HG03108 (cell line): ENCODE data around the gene KCNQ4.

Experiments
- ATAC-seq: cut with Tn5 transposase; IDR thresholded peaks from one replicate; pipeline ENCODE4 v1.9.1; 2021; ENCODE audit warnings: moderate library complexity; ENCODE audit not compliant: unreplicated experiment

The KCNQ4 gene

DNA sequence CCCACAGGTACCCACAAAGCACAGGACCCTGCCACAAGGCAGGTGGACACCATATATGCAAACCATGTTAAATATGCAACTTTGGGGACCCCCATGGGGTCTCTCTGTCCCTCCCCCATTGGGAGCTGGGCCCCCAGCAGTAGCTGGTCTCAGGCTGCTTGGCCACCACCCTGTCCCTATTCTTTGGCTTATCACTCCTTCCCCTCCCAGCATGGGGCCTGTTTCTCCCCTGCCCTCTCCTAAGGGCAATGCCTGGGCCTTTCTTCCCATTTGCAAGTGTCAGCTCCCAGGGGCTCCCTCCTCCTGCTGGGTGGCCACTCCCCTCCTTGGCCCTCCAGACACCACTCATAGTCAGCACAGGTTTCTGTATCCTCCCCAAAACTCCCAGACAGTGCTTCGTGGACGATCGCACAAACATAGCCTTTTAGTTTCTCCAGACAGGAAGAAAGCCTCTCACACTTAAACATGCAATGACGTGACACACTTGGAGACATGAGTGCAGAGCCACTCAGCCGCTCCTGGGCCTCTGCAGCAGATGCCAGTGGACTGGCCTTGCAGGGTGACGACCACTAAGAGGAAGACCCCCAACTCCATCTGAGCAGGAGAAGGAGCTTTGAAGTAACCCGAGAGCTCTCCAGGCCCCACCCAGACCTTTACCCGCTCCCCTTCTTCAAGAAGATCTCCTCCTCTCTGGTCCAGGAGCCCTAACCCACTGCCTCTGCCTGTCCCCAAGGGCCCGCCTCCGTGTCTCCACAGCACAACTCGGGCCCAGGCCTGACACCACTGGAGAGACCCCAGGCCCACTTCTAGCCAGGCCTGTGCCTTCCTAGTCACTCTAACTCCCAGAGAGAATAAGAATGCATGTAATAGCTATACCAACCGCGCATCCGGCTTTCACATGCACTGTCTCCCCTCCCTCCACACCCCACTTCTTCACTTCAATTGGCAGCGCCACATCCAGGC is 55.7 kb downstream of the KCNQ4 start:
- no peak for ATAC-seq

DNA sequence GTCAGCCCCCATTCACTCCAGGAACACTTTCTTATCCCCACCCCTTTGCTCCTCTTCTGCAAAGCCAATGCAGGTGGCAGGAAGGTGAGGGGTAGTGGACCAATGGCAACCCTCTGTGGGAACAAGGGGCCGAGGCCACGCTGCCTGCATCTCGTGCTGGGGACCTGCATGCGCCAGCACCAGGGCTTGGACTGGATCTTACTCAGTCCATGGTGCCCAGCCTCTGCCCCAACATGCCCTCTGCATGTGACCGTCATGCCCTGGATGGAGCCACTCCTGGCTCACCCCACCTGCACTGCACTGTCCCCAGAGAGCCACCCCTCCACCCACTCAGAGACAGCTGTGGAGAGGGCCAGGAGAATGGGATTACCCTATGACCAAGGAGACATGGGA is 56.4 kb downstream of the KCNQ4 start:
- no peak for ATAC-seq

DNA sequence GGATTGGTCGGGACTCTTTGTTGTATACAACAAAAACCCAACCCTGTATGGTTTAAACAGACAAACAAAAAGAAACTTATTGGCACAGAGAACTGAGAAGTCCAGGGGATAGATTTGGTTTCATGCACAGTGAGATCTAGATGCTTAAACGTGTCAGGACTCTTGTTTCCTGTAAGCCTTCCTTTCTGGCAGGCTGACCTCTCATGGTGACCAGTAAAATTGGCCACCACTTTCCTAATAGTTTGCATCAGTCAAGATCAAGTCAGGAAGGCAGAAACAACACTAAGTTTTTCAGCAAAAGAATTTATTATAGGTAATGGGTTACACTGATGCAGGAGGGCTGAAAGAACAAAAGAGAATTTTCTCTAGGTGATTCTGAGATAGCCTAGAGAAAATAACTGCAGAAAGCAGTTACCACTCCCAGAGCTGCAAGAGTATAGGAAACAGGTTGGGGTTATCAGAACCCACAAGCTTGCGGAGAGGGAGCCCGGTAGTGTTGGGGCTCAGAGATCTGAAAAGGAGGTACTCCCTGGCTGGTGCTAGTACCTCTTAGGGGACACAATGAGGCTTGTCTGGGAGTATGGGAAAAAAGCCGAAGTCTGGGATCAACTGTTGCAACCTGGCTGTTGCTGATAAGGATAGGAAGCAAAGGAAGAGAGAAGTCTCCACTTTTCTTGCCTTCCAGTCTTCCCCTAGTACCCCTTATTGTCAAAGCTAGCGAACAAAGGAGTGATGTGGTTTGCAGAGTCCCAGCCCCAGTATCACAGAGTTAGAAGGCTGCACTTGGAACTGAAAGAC is 57.1 kb downstream of the KCNQ4 start:
- ATAC-seq = no peak

DNA sequence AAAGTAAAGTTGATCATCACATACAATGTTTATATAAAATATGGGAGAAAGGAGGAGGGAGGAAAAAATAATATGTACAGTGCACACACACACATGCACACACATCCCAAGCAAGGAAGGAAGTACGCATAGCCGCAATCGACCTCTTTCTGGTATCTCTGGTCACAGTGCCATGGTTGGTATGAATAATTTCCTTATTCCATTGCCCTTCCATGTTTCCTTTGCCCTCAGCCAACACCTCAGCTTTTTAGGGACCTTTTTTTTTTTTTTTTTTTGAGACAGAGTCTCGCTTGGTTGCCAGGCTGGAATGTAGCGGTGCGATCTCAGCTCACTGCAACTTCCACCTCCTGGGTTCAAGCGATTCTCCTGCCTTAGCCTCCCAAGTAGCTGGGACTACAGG is 58.0 kb downstream of the KCNQ4 start:
- no peak for ATAC-seq

DNA sequence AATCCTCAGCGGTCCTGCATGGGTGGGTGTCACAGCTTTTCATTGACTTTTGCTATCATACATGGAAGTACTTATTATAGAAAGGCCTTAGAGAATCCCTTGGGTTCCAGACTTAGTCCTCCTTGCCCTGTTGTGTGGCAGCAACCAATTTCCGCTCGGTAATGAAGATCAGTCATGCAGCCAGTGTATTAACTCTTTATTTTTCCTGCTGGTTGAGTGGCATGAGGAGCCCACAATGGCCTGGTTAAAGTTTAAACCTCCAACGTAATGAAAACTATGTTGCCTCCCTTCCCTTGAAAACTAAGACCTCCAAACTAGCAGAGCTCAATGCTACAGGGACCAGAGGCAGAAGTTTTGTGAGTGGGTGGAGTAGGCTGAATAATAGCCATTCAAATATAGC is 58.6 kb downstream of the KCNQ4 start:
- no peak for ATAC-seq

DNA sequence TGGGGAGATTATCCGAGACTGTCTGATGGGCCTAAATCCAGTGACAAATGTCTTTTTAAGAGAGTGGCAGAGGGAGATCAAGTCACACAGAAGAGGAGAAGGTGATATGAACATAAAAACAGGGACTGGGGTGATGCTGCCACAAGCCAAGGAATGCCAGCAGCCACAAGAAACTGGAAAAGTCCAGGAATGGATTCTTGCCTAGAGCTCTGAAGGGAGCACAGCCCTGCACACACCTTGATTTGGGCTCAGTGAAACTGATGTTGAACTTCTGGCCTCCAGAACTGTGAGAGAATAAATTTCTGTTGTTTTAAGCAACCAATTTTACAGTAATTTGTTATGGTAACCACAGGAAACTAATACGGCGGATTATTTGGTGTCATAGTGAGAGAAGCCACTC is 59.1 kb downstream of the KCNQ4 start:
- no peak for ATAC-seq

DNA sequence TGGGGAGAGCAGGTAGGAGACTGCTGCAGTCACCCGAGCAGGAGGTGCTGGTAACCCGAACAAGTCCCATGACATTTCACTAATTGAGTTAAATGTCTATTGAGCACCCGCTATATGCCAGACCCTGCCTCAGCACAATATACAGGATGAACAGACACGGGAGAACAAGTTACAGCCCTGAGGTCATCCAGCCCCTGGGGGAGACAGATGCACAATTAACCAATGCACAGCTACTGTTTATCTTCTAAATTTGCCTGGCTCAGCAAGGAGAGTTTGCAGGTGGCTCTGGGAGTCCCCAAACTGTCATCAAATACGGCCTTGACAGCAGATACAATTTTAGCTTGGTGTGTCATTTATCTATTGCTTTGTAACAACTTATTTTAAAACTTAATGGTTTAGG is 60.5 kb downstream of the KCNQ4 start:
- ATAC-seq = no peak

DNA sequence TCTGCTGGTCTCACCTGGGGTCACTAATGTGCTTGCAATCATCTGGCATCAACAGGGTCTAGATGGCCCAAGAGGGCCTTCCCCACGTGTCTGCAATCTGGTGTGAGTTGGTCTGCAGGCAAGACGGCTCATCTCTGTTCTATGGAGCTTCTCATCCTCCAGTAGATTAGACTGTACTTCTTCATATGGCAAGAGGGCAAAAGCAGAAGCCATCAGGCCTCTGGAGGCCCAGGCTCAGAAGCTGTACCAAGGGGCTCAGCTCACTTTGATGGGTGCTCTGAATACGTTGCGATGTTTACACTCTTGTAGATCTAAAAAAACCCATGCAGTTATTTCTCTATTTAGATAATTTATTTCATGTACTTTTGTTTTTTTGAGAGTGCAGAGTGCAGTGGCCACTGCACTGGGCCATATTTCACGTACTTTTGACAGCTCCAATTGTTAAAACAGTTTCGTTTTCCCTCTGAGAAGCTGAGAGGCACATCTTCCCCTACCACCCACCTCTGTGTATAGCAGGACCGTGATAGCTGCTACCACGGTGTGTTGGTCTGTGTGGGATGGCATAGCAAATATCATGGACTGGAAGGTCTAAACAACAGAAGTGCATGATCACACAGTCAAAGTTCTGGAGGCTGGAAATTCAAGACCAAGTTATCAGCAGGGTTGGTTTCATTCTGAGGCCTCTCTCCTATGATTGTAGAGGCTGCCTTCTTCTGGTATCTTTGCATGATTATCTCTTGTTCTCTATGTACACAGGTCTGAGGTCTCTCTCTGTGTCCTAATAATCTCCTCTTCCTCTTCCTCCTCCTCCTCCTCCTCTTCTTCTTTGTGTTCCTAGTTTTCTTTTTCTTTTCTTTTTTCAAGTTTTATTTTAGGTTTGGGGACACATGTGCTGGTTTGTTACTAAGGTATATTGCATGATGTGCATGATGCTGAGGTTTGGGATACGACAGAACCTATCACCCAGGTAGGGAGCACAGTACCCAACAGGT is 61.6 kb downstream of the KCNQ4 start:
- ATAC-seq = no peak

DNA sequence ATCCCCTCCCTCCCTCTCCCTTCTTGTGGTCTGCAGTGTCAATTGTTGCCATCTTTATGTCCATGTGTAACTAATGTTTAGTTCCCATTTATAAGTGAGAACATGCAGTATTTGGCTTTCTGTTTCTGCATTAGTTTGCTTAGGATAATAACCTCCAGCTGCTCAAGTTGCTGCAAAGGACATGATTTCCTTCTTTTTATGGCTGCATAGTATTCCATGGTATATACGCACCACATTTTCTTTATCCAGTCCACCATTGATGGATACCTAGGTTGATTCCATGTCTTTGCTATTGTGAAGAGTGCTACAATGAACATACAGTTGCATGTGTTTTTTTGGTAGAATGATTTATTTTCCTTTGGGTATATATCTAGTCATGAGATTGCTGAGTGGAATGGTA is 62.3 kb downstream of the KCNQ4 start:
- ATAC-seq = no peak

DNA sequence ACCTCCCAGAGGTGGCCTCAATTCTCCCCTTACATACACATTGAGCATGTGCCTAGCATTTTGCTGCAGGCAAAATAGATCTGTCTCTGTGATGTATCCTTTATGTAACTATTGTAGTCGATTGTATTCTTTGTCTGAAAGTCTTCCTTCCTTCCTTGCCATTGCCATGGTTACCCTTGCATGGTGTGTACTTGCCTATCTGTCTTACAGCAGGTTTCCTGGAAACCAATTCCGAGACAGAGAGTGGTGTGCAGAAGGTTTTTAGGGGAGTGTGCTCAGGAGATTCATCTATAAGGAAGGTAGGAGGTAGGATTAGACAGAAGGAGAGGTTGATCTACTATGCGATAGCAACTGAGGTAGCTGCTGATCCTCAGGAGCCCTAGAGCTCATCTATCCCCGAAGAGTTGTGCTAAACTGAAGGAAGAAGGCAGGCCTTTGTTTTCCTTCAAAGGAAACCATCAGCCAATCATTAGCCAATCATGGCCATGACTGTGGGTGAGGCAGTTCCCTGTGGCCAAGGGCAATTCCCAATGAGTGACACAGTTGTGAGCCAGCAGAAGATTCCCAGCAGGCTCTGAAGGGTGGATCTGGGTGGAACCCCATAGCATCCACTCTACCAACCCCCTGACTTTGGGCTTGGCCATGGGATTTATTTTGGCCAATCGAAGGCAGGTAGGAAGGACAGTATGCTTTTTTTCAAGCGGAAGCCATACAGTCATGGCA is 63.6 kb downstream of the KCNQ4 start:
- no peak for ATAC-seq

DNA sequence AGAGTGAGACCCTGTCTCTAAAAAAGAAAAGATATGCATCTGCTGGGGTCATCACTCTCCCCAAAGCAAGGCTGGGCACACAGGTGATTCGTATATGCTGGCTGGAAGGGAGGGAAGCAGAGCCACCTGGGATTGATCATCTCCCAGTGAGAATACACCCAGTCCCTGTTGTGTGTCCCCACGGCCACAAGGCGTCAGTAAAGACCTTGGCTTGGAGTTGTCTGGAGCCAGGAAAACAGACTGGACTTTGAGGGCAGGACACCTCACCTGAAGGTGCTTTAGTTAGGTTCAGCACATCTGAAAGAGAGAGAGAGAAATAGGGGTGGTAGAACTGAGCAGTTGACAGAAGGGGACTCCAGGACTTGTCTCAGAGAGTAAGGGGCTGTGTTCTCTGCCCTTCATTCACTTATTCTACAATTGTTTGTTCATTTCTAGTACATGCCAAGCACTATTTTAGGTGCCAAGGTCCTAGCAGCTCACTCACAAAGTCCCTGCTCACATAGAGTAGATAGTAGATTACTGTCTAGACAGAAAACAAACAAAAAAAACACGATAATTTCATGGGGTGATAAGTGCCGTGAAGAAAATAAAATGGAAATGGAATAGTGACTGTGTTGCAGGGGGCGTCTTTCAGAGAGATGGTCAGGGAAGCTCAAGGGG is 65.1 kb downstream of the KCNQ4 start:
- no peak for ATAC-seq

DNA sequence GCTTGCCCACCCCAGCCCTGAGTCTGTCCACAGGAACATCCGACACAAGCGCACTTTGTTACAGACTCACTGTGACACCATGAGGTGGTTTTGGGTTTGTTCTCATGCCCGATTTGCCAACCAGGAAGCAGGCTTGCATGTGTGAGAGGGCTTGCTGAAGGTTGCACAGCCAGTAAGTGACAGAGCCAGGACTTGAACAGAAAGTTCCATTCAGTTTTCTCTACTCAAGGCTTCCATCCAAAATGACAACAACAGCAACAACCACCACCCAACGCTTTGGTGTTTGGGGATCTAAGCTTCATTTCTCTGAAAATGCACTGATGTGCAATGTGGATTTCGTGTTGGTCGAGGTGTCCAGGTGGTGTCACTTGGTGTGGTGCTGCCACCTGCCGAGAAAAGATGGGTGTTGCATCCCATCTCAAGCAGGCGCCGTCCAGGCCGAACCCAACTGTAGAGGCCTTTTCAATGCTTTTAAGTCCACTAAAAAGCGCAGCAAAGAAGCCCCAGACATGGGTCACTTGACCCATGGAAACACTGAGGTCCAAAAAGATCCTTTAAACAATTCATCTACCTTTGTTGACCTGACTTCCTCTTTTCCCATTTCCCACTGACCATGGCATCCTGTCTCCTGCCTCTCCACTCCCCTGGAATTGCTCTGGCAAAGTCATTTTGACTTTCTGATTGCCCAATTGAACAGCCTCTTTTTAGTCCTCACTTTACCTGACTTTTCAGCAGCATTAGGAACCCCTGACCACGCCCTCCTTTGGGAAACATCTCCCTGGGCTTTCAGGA is 66.4 kb downstream of the KCNQ4 start:
- ATAC-seq = no peak

DNA sequence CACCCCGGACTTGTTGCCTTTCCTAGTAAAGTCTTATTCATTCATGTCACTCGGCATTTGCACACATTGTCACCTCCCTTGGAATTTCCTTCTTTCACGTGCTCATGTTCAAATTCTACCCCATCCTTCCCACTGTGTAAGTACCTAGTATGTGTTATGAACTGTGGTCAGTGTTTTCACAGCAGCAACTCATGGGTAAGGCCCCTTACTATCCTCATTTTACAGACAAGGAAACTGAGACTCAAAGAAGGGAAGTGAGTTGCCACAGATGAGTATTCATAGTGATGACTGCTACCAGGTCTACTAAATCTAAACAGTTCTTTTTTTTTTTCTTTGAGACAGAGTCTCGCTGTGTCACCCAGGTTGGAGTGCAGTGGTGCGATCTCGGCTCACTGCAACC is 68.1 kb downstream of the KCNQ4 start:
- peak; percentile 45 for ATAC-seq

DNA sequence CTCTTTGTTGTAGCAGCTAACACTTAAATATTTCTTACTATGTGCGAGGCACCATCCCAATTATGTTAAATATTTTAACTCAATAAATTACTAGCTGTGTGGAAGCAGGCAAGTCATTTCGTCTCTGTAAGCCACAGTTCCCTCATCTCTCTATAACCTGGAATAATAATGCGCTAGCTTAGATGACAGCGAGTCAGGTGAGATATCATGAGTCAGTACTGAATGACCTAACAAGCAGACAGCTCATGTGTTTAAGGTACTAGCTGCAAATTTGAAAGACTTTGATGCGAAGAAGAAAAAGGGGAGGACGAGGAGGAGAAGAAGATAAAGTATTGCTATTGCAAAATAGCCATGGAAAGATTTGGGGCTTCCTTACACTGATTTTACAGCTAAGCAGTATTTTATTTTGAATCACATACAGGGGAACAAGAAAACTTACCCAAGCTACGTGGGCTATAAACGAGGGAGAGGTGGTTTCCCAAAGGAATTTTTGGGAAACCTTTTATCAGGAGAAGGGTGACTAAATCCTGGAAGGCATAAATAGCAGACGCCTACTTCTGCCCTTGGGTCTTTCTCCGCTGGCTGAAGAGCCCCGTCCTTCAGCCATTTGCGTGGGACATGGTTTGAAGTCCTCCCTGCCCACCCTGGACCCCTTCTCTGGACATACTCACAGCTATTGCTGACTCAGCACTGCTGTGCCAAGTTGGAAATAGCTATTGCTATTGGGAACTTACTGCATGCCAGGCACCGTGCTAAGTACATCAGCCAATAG is 69.7 kb downstream of the KCNQ4 start:
- ATAC-seq = no peak

DNA sequence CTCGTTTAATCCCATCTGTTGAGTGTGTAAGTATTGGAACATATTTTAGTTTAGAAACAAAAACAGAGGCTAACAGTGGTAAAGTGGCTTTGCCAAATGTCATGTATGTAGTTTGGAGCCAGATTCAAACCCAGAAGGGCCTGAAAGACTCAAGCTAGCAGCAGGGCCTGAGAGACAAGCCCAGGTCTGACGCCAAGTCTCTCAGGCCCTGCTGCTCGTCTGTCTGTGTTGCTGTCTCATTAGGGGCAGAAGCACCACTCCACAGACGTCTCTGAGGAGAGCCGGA is 70.2 kb downstream of the KCNQ4 start:
- ATAC-seq = no peak

DNA sequence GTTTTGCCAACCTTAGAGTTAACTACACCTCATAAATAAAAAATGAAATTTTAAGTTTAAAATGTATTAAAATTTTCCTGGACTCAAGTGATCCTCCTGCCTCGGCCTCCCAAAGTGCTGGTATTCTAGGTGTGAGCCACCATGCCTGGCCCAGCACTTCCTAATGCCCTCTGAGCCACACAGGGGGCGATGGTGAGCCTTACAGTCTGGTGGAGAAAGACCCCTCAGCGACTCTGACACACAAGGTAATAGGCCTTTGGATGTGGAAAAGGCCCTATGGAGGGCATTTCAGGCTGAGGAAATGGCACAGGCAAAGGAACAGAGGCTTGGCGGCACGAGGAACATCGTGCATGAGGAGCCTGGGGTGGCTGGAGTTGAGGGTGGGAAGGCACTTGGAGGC is 71.9 kb downstream of the KCNQ4 start:
- ATAC-seq = no peak

DNA sequence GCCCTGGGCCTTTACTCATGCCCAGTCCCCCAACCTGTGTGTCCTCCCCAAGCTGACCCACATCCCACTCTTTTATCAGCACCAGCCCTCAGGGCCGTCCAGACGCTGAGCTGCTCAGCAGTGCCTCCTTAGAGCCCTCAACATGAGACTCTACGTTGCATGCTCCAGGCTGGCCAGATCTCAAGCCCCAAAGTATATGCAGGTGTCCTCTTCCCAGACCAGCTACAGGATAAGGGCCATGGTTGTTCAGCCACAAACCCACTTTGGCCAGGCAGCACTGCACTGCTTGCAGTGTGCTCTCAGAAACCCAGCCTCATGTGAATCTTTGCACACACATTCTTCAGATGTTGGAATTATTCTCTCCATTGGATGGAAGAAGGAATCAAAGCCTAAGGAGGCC is 72.5 kb downstream of the KCNQ4 start:
- ATAC-seq = no peak

DNA sequence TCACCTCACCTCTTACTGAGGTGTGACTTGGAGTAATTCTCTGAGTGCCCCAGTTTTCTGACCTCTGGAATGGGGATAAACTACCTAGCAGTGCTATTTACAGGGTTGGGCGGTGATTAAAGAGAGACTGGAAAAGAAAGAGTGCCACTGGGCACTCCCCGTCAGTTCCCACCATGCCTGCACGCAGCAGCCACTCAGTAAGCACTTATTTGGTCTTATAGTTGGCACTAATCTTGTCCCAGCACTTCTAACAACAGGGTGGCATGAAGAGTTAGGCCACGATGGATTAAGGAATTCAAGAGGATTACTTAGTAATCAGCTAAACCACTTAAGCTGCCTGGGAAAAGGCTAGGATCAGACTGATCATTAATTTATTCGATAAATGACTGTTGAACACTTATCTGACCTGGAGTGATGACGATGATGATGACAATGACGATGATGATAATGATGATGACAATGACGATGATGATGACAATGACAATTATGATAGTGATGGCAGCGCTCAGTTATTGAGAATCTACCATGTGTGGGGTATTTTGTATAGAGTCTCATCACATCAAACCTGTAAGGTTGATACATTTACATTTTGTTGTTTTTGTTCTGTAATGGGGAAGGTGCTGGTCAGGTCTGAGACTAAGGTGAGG is 73.2 kb downstream of the KCNQ4 start:
- no peak for ATAC-seq
